ENCODE results near the gene HNRNPL.

Gene HNRNPL

DNA sequence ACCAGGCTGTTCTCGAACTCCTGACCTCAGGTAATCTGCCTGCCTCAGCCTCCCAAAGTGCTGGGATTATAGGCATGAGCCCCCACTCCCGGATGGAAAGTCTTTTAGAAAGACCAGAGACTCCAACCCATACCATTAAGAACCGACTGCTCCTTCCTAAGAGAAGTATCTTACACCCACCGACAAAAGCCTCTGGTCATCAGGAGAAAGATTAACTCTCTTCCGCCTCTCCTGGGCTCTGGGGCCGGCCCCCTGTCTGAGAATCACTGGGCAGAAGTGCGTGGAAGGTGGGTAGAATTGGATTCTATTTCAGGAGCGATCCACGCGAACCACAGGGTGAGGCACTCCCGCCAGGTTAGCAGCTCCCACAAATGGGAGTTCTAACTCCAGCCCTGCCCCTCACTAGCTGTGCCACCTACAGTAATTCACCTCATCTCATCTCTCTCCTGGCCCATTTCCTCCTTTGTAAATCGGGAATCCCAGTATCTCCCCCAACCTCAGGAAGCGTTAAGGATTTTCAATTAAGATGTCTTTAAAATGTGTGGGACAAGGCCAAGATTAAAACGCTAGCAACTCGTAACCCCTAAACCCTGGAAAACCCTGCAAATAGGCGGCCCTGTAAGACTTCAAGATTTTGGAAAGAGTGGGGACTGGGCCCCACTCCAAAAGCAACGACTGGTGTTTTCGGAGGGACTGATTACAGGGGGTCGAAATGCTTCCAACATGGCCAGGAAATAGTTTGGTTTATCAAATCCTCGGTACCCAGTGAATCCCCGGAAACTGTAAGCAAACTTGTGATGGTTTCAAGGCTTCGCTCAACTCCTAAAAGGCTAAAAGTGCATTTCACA is 1.3 kb downstream of the HNRNPL start:
- H3K4me3 ChIP-seq (ENCODE audit: low read length): peak overlapping the region; percentile 76
- TF ChIP-seq, protein P1, sequence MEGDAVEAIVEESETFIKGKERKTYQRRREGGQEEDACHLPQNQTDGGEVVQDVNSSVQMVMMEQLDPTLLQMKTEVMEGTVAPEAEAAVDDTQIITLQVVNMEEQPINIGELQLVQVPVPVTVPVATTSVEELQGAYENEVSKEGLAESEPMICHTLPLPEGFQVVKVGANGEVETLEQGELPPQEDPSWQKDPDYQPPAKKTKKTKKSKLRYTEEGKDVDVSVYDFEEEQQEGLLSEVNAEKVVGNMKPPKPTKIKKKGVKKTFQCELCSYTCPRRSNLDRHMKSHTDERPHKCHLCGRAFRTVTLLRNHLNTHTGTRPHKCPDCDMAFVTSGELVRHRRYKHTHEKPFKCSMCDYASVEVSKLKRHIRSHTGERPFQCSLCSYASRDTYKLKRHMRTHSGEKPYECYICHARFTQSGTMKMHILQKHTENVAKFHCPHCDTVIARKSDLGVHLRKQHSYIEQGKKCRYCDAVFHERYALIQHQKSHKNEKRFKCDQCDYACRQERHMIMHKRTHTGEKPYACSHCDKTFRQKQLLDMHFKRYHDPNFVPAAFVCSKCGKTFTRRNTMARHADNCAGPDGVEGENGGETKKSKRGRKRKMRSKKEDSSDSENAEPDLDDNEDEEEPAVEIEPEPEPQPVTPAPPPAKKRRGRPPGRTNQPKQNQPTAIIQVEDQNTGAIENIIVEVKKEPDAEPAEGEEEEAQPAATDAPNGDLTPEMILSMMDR (conservative IDR thresholded peaks at IDR 0.05; ENCODE audit: low read length): no peak
- no peak for DNase-seq (ENCODE audit: low read depth)

DNA sequence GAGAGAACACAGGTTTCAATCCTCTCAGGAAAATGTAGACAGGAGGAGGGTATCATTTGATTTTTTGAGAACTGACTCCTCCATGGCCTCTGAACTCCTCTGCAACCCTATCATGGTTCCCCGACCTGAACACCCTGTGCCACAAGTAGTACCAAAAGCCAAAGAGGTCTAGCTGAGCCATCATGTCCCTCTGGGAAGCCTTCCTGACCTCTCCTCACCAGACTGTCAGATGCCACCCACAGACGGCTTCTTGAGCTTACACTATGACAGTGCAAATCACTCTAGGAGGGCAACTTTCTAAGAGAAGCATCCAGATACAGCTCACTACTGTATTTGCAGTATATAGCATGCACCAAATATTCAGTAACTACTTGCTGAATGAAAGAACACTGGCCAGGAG is 3.7 kb downstream of the HNRNPL start:
- no peak for DNase-seq (ENCODE audit: low read depth)
- no peak overlapping the region for H3K4me3 ChIP-seq (ENCODE audit: low read length)
- TF ChIP-seq, protein P1 (conservative IDR thresholded peaks at IDR 0.05; ENCODE audit: low read length): no peak

DNA sequence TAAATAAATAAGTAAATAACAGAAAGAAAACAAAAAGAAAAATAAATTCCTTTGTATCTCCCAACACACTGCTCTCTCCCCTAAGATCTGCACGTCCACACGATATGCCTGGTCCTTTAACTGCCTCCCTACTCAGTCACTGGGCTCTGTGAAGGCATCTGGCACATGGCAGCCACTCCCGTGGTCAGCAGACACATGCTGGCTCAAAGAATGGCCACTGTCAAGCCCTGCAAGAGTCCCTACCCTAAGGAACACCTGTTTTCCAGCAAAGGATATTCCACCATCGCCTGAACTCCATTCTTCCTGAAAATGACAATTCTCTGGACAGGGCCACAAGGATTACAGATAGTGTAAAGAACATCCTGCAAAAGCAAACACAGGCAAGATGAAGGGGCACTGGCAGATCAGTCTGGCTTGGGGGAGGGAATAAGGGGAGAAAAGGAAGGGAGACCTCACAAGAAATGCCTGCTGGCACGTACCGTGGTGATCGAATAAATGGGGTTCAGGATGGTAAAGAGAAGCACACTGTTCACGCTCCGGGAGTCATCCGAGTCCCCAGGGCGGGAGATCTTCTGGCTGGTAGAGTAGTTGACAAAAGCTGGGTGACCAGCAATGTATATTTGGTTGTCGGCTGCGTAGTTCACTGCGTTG is 4.3 kb downstream of the HNRNPL start:
- H3K4me3 ChIP-seq (ENCODE audit: low read length): no peak overlapping the region
- TF ChIP-seq, protein P1 (conservative IDR thresholded peaks at IDR 0.05; ENCODE audit: low read length): no peak
- no peak for DNase-seq (ENCODE audit: low read depth)

DNA sequence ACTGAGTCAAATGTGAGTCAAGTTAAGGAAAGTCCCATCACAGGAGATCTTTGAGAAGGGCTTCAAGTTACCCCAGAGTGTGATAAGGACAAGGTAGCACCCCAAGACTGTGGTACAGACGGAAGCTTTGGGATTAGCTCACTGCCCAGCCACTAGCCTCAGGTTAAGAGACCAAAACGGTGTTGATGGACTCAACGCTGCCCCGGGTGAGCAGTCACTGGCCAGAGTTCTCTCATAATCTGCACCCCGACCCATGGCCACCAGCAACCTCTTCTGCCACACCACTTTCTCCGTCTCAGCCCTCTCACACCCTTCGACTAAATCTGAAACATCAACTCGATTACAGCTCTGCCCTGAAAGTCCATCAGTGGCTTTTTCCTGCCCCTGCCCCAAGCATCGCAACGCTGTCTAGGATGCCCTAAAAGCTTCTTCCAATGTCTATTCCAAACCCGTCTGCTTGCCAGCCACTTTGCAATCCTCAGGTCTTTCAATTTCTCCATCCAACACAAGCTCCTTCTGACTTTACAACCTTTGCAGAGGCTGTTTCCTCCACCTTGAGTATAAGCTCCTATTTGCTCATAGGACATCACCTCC is 5.6 kb downstream of the HNRNPL start:
- DNase-seq (ENCODE audit: low read depth): no peak
- H3K4me3 ChIP-seq (ENCODE audit: low read length): no peak overlapping the region
- TF ChIP-seq, protein P1 (conservative IDR thresholded peaks at IDR 0.05; ENCODE audit: low read length): no peak

DNA sequence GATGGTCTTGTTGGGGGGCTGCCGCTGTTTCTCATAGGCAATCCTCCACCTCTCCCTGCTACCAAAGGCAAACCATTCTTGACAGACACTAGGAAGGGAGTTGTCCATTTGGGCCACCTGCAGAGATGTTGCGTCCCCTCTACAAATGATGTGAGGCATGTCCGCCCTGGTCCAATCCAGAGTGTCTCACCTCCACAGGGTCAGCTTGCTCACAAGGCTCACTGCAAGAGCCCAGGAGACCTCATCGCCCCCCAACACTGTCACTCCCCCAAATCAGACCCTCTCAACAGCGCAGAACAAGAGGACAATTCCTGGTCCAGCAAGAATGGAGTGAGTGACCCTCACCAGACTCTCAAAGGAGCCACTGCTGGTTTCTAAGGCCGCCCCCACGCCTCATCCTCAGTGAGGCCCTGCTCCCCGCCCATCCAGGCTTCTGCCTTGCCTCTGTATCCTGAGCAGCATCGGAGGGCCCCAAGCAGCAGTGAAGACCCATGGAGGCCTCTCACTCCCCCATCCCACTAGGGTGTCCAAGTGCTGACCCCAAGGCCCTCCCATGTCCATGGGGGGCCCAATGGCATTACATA is 6.5 kb downstream of the HNRNPL start:
- TF ChIP-seq, protein P1 (conservative IDR thresholded peaks at IDR 0.05; ENCODE audit: low read length): no peak
- no peak for DNase-seq (ENCODE audit: low read depth)
- H3K4me3 ChIP-seq (ENCODE audit: low read length): no peak overlapping the region

DNA sequence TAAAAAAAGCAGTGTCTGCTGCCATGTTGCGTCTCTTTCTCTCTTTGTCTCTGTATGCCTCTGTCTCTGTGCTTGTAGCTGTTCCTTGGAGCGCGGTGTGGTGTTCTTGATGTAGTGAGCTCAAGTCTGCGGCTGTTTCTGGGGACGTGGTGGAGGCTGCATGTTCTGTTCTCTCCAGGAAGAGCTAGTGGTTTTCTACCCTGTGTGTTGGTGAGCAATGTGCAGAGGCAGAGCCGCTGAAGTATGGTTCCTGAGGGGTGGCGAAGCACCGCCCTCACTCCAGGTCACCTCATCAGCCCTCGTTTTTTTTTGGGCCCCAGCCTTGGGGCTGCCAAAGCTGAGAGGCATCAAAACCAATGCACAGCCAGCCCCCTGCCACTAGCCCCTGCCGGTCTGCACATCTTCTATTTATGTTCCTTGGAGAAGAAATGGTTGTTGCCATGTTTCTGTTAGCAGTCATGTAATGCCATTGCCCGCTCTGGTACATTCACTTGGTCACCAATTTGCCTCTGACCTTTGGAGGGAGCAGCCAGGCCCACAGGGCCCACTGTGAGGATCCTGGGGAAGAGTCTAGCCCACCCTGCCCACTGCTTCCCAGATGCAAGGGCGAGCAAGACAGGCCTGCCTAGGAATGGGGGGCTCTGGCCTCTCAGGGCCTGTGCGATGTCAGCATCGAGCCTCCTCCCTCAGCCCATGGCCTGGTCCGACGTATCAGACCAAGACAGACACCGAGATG is 7.2 kb downstream of the HNRNPL start:
- no peak for DNase-seq (ENCODE audit: low read depth)
- TF ChIP-seq, protein P1 (conservative IDR thresholded peaks at IDR 0.05; ENCODE audit: low read length): no peak
- no peak overlapping the region for H3K4me3 ChIP-seq (ENCODE audit: low read length)
